Left renal cortex interstitium (tissue), 4 donors: ENCODE measurements around the gene SYT6. TPM values are rescaled to one million over a fixed set of nuclear protein-coding genes. Genes with fewer than 3 reads are reported as not detected.

Experiments
- DNase-seq, 4 donors: peaks; one replicate each; pipeline ENCODE4 v3.0.0-alpha.2; 2013; ENCODE audit warnings: low read depth in 4 of 4, low spot score in 2 of 4, missing footprints in 1 of 4
- polyA plus RNA-seq, 4 donors: library from polyadenylated mRNA; unstranded; fragments of 120-200 nt; gene quantifications; one replicate each; pipeline ENCODE4 v1.2.1, GENCODE V29; 2013; ENCODE audit not compliant: insufficient read length in 4 of 4

SYT6 gene
- polyA plus RNA-seq: 1 to 10 TPM; 1.1 to 1.6 (median 1.4) TPM

- no peak for DNase-seq
Observed at GRCh38 chr1:114153261-114154145, at the start of gene SYT6. Gene SYT6, minus strand, starts transcription at chr1:114153869. Its CDS starts 97 bp downstream, at chr1:114153772.

- DNase-seq: no peak
Observed at GRCh38 chr1:114201486-114201885, 47.8 kb upstream of the SYT6 start.

- no peak for DNase-seq
Observed at GRCh38 chr1:114199017-114199594, 45.4 kb upstream of the SYT6 start.

GRCh38 chr1:114196992-114197907 lies 43.6 kb upstream of the SYT6 start:
- no peak for DNase-seq

GRCh38 chr1:114195819-114196218 lies 42.1 kb upstream of the SYT6 start:
- DNase-seq: no peak

GRCh38 chr1:114192328-114192727 lies 38.7 kb upstream of the SYT6 start:
- DNase-seq: no peak

- no peak for DNase-seq
Observed at GRCh38 chr1:114189398-114189797, 35.7 kb upstream of the SYT6 start.

GRCh38 chr1:114181356-114181755 lies 27.7 kb upstream of the SYT6 start:
- DNase-seq: no peak

- DNase-seq: no peak
Observed at GRCh38 chr1:114180742-114181141, 27.1 kb upstream of the SYT6 start.

GRCh38 chr1:114178936-114179335 lies 25.3 kb upstream of the SYT6 start:
- no peak for DNase-seq

GRCh38 chr1:114177282-114177681 lies 23.6 kb upstream of the SYT6 start:
- DNase-seq: no peak

GRCh38 chr1:114176366-114176765 lies 22.7 kb upstream of the SYT6 start:
- no peak for DNase-seq

- DNase-seq: no peak
Observed at GRCh38 chr1:114173680-114174079, 20.0 kb upstream of the SYT6 start.

GRCh38 chr1:114169509-114169908 lies 15.8 kb upstream of the SYT6 start:
- no peak for DNase-seq

- DNase-seq: no peak
Observed at GRCh38 chr1:114167226-114167625, 13.6 kb upstream of the SYT6 start.

- DNase-seq: no peak
Observed at GRCh38 chr1:114164840-114165543, 11.3 kb upstream of the SYT6 start.

- no peak for DNase-seq
Observed at GRCh38 chr1:114159941-114160340, 6.3 kb upstream of the SYT6 start.

GRCh38 chr1:114157275-114157660 lies 3.6 kb upstream of the SYT6 start:
- no peak for DNase-seq

GRCh38 chr1:114156538-114157274 lies 3.0 kb upstream of the SYT6 start:
- DNase-seq: no peak

- DNase-seq: no peak
Observed at GRCh38 chr1:114155706-114156105, 2.0 kb upstream of the SYT6 start.
